Activated CD8-positive, alpha-beta memory T cell treated with anti-CD3 and anti-CD28 coated beads, Interleukin-2, amount 50 U/mL, for 1 hour (primary cell): ENCODE data around the gene CTTNBP2NL.
"Not testable (repeated sequence)": the region's sequence is repeated elsewhere in the genome, so short reads cannot be mapped to it uniquely, and the experiment has no call there.

ENCODE experiments used
- DNase-seq: peaks from one replicate; pipeline ENCODE4 v3.0.0-alpha.2; 2020; ENCODE audit errors: extremely low read depth

CTTNBP2NL gene

GRCh38 chr1:112386024-112386723, 9.8 kb upstream of the CTTNBP2NL start:
- DNase-seq, result no peak

- DNase-seq, result no peak
These were observed 9.2 kb upstream of the CTTNBP2NL start for GRCh38 chr1:112386731-112387346.

- DNase-seq, result no peak
These were observed 8.2 kb upstream of the CTTNBP2NL start for GRCh38 chr1:112387807-112388206.

- no peak for DNase-seq
These were observed 7.6 kb upstream of the CTTNBP2NL start for GRCh38 chr1:112388436-112388835.

- DNase-seq, result no peak
These were observed 6.3 kb upstream of the CTTNBP2NL start for GRCh38 chr1:112389689-112390088.

- not testable (repeated sequence) for DNase-seq
These were observed 5.7 kb upstream of the CTTNBP2NL start for GRCh38 chr1:112390335-112390734.

GRCh38 chr1:112390775-112391602, 5.0 kb upstream of the CTTNBP2NL start:
- DNase-seq, result peak; percentile 44

GRCh38 chr1:112391603-112391940, 4.4 kb upstream of the CTTNBP2NL start:
- DNase-seq, result no peak

GRCh38 chr1:112393631-112393974, 2.4 kb upstream of the CTTNBP2NL start:
- no peak for DNase-seq

GRCh38 chr1:112394743-112395062, 1.3 kb upstream of the CTTNBP2NL start:
- no peak for DNase-seq

- DNase-seq, result no peak
These were observed 676 bp upstream of the CTTNBP2NL start for GRCh38 chr1:112395256-112395820.

- DNase-seq, result no peak
These were observed 848 bp downstream of the CTTNBP2NL start for GRCh38 chr1:112396653-112397471.

- no peak for DNase-seq
These were observed 1.8 kb downstream of the CTTNBP2NL start for GRCh38 chr1:112397841-112398240.

- no peak for DNase-seq
These were observed 3.4 kb downstream of the CTTNBP2NL start for GRCh38 chr1:112399456-112399855.

- not testable (repeated sequence) for DNase-seq
These were observed 4.7 kb downstream of the CTTNBP2NL start for GRCh38 chr1:112400706-112401105.

GRCh38 chr1:112402682-112403643, 6.9 kb downstream of the CTTNBP2NL start:
- DNase-seq, result no peak

- DNase-seq, result no peak
These were observed 10.8 kb downstream of the CTTNBP2NL start for GRCh38 chr1:112406771-112407170.

GRCh38 chr1:112409414-112409813, 13.4 kb downstream of the CTTNBP2NL start:
- DNase-seq, result no peak

- DNase-seq, result no peak
These were observed 14.7 kb downstream of the CTTNBP2NL start for GRCh38 chr1:112410673-112411072.

GRCh38 chr1:112417271-112417670, 21.3 kb downstream of the CTTNBP2NL start:
- no peak for DNase-seq
